COR-L47 (cell line): ENCODE results near the gene ANO7.

ENCODE experiments used
- DNase-seq: peaks from one replicate; lab custom pipeline; 2025; lab: John Stamatoyannopoulos, UW

The ANO7 gene, protein sequence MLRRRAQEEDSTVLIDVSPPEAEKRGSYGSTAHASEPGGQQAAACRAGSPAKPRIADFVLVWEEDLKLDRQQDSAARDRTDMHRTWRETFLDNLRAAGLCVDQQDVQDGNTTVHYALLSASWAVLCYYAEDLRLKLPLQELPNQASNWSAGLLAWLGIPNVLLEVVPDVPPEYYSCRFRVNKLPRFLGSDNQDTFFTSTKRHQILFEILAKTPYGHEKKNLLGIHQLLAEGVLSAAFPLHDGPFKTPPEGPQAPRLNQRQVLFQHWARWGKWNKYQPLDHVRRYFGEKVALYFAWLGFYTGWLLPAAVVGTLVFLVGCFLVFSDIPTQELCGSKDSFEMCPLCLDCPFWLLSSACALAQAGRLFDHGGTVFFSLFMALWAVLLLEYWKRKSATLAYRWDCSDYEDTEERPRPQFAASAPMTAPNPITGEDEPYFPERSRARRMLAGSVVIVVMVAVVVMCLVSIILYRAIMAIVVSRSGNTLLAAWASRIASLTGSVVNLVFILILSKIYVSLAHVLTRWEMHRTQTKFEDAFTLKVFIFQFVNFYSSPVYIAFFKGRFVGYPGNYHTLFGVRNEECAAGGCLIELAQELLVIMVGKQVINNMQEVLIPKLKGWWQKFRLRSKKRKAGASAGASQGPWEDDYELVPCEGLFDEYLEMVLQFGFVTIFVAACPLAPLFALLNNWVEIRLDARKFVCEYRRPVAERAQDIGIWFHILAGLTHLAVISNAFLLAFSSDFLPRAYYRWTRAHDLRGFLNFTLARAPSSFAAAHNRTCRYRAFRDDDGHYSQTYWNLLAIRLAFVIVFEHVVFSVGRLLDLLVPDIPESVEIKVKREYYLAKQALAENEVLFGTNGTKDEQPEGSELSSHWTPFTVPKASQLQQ

DNA sequence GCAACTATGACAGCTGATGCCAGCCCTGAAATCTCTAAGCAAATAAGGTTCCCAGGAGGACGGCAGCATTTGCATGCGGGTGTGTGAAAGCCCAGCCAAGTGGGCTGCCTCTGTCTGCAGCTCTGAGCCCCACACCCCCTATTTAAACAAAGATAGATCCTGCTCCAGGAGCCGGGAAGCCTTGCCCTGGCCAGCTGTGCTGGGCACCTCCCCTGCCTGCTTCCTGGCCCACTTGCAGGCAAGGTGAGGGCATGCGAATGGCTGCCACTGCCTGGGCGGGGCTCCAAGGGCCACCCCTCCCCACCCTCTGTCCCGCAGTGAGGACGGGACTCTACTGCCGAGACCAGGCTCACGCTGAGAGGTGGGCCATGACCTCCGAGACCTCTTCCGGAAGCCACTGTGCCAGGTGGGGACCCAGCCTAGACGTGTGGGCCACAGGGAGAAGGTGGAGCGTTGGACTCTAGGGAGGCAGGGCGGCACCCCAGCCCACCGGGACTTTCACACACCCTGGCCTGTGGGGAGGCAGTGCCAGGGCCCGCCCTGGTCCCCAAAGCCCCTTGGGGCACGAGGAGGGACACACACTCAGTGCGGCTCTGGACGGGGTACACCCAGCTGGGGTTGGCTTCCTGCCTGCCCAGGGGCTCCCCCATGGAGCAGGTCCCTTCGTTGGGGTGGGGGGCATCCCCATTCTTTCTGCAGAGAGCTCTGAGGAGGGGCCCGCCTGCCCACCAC is at the start of gene ANO7:
ANO7 (plus strand) TSS at position 317 of the 732 bp plus-strand sequence. CDS start 1,387 bp downstream, outside the sequence.
- no peak for DNase-seq

DNA sequence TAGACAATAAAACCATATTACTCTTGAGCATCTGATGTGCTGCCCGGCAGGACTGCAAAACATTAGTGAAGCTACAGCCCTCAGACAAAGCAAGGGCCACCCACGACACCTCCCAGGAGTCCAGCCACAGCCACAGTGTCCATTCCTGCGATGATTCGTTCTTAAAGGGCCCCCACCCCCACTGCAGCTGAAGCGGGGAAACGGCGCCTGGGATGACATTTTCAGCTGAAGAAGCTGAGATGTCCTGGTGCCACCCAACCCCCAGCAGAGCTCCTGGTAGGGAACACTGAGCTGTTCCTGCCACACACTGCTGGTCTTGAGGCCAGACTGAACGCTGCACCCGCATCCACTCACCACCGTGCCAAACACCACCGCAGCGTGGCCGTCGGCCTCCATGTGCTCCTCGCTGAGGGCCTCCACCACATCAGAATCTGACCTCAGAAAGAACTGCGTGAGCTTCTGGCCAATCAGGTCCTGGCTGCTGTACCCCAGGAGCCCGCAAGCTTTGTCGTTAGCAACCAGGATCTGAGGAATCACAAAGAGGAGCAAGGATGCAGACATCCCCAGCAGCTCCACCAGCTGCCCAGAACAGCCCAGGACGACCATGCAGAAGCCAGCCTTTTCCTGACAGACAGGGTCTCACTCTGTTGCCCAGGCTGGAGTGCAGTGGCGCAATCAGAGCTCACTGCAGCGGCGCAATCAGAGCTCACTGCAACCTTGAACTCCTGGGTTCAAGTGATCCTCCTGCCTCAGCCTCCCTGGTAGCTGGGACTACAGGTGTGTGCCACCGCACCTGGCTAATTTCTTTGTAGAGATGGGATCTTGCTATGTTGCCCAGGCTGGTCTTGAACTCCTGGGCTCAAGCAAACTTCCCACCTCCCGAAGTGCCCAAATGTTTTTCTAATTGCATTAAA is 48.7 kb upstream of the ANO7 start:
- DNase-seq, result no peak

DNA sequence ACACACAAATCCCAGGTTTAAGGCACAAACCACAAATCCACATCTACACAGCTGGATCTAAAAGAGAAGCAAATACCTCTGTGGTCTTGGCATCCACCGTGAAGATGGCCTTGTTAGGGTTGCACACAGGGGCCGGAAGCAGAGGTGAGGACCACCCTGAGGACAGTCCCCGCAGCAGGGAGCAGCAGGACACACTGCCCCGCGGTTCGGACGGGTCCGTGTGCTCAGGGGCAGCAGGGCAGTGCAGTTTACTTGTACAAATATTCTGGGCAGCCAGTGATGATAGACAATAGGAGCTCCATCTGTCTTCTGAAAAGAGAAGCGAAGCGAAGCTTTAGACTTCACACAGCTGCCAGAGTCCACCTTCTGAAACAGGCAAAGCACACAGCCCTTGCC is 48.0 kb upstream of the ANO7 start:
- DNase-seq, result no peak

DNA sequence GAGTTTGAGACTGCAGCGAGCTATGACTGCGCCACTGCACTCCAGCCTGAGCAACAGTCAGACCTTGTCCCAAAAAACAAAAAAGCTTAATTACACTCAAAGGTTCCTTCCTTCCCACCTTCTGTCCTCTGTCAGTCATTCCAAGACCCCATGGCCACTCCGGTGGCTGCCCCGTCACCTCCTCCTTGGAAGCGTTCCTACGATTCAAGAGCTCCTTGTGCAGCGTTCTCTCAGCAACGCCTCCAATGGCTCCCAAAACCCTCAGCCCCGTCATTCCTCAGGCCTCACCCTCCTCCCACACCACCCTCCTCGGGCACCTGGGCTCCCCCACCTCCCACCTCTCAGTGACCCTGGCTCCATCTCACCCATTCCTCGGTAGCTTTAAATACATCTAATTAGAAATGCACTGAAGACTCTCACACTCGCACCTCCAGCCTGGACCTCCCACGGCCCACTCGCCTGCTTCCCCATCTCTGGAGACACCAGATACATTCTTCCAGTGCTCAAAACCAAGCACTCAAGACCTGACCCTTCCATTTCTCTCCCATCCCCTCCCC is 47.2 kb upstream of the ANO7 start:
- DNase-seq, result no peak

DNA sequence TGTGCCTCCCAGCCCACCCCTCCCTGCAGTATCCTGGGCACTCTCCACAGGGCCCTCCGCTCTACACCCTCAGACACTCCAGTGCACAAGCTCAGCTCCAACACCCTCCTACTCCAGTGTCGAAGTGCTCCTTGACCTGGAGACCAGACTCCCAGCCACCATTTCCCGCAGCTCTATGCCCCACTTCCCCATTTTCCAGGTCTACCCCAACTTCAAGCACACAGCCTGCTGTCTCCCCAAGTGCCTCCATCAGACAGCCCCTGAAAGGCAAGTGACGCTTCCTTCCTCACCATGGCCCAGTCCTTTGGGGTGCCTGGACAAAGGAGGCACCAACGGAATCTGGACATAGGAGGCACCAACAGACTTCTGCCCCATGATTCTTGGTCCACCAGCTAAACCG is 46.4 kb upstream of the ANO7 start:
- DNase-seq, result no peak

DNA sequence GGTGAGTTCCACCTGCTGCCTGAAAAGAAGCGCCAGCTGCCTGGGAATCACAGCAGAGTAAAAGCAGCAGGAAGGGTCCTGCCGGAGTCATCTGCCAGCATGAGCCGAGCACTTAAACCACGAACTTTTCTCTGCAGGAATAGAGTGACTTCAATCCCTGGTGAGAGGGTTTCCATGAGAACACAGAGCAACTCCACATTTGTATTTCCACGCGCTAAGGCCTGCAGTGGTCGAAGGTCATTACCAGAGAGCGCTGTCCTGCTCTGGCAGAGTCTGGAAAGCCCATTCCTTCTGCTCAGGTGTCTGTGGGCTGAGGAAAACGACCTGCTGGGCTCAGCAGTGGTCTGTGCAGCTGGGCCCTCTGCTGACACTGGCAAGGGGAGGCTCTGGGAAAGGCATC is 45.9 kb upstream of the ANO7 start:
- DNase-seq, result no peak

DNA sequence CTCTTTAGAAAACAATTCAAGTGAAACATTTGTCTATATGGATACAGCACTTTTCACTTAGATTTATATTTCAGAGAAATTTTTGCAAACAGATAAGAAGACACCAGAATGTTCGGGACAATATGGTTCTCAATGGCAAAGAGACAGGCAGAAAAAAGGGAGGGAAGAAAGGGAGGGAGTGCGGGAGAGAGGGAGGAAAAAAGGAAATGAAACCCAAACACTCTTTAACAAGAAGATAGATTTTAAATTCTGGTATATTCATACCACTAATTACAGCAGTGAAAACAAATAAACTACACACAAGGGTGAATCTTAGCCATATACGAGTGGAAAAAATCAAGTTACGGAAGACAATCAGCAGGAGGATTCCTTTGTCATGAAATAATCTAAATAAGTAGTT is 42.2 kb upstream of the ANO7 start:
- DNase-seq, result no peak

DNA sequence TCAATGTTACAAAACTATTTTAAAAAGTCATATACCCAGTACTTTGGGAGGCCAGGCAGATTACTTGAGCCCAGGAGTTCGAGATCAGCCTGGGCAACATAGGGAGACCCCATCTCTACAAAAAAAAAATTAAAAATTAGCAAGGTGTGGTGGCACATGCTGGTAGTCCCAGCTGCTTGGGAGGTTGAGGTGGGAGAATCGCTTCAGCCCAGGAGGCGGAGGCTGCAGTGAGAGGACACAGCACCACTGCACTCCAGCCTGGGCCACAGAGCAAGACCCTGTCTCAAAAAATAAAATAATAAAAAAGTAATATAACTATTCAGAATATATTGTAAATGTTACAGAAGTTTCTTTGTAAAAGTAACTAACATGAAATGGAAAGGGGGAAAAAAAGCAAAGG is 41.1 kb upstream of the ANO7 start:
- no peak for DNase-seq

DNA sequence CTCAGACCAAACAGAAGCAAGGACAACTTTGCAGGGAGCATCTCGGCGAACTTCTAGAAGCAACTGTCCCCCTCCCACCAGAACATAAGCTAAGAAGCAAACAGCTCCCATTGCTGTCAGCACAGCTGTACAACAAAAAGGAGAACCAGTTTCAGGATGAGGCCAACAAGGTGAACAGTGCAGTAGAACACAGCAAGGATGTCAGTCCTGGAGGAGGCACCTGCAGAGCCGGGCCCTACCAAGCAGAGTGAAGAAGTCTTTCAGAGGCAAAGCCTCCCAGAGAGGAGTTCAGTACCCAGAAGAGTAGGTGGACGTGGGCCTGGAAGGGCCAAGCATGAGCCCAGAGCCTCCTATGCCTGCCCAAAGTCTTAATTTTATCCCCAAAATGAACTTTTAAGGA is 40.2 kb upstream of the ANO7 start:
- DNase-seq, result no peak

DNA sequence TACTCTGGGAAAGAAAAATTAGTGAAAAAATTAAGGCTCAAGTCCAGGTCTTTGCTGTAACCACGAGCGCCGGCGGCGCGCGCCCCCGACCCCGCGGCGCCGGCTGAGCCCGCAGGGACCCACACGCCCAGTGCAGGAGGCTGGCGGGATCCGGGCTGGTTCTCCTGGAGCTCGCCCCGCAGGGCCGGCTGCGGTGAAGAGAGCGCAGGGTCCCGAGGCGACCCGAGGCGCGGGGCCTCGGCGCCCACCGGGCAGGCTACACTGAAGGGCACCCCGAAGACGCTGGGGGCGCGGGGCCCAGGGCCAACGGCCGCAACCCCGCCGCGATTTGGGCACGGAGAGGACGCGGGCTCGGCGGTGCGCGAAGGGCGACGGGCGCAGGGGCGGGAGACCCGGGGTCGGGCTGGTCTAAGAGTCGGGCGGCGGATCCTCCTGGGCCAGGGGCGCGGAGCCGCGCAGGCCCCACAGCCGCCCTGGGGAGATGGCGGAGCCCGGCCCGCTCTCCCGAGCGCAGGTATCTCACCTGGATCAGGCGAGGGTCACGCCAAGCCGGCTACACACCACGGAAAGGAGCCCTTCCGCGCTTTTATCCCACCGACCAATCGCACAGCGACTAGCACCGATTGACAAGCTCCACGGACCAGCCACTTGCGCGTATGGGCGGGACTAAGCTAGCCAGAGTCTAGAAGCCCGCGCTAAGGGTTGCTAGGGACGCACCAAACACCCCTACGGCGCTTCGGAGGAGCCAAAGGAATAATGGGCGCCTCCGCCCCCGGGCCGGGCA is 39.4 kb upstream of the ANO7 start, which contains the start of gene PASK:
PASK (minus strand) TSS at position 582 of the 784 bp plus-strand sequence. CDS start 6,440 bp downstream, outside the sequence.
- peak; percentile 89 for DNase-seq

DNA sequence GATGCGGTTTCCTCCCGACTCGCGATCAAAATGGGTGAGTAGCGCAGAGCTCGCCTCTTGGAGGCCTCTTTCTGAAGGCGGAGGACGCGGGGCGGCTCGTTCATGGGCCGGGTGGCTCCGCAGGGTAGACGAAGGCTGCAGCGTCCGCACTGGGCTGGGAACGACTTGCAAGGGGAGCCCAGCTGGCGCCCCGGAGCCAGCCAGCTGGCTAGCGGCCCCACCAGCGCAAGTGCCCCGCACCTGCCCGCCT is 38.9 kb upstream of the ANO7 start:
- no peak for DNase-seq

DNA sequence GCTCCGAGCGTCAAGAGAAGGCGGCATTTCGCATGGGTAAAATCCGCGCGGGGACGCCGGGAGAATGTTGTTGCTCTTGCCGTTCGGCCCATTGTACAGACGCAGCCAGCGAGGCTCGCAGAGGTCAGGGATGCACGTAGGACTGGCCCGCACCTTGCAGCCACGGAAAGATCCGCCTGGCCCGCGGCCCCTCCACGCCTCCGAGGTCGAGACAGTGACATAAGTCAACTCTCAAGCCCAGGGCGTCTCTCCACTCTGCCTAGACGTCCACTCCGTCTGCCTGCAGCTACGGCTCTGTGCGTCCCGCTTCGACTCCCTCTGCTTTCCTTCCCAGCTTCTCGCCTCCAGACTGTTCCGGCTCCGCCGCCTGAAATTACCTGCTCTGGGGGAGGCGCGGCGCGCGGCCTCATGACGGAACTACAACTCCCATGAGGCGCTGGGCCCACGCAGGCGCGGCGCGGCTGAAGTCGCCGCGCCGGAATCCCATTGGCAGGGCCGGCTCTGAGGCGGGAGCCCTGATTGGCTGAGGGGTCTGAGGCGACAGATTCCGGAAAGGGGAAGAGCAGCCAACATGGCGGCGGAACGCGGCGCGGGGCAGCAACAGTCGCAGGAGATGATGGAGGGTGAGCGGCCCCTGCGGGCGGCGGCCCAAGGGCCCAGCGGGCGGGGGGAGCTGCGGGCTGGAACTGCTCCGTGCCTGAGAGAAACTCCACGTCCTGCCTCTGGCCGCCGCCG is 38.4 kb upstream of the ANO7 start, which contains the start of gene PPP1R7:
PPP1R7 (plus strand) TSS at position 543 of the 735 bp plus-strand sequence; CDS start at position 572, 29 bp downstream.
- DNase-seq, result peak; percentile 83

DNA sequence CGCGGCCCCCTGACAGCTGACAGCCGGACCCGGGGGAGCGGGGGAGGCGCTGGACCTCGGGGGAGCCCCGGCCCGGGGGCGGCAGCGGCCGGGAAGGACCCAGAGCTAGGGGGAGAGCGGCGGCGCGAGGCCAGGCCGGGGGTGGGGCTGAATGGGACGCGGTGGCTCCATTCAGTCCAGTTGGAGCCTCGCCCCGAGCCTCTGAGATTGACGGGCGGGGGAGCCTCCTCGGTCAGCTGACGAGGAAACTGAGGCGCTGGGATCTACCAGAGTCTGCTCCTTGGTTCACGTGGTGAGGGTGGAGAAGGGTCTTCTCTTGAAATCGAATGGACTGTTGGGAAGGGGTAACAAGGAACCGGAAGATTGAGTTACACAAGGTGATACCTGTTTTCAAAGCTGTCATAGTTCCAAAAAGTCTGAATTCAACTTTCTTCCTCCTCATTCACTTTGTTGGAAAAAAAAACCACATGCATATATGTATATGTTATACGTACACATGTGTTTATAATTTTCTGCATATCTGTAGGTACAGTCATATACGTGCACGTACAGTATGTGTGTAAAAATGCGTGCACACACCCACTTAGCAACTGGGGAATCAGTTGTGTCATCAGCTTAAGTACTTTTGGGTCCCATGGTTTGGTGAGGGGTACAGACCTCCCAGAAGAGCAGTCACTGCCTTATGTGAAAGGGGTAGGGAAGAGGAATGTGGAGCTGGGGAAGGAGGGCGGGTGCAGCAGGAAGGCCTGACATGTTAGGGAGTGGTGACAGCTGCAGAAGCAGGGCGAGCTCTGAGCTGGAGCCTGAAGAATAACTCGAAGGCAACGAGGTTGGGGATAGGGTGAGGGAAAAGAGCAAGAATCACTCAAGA is 37.6 kb upstream of the ANO7 start:
- DNase-seq, result no peak

DNA sequence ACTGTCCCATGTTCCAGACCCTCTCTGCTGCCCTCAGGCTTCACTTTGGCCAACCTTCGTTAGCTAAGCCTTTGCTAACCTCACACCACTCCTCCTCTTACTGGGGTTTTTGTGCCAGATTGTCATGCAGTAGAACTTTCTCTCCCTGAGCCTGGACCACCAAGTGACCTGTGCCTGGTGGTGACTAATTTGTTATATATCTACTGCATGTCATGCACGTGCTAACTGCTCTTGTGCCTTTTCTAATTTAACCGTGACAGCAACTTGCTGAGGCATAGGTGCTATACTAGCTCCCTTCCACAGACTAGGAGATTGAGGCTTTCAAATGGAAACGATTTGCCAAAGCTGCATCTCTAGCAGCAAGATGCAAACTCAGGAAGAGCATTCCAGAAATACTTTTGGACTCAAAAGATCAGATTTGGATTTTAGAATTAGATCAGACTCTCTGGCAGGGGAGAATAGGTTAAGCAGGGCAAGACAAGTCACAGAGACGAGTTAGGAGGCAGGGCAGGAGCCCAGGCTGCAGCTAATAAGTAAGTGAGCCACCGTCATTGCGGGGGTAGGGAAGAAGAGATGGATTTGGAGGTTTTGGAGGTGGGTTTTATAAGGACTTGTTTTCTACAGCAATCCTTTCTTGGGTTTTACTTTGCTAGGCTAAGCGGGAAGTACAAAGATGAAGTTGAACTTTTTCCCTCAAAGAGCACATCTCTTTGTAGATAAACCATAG is 36.4 kb upstream of the ANO7 start:
- no peak for DNase-seq

DNA sequence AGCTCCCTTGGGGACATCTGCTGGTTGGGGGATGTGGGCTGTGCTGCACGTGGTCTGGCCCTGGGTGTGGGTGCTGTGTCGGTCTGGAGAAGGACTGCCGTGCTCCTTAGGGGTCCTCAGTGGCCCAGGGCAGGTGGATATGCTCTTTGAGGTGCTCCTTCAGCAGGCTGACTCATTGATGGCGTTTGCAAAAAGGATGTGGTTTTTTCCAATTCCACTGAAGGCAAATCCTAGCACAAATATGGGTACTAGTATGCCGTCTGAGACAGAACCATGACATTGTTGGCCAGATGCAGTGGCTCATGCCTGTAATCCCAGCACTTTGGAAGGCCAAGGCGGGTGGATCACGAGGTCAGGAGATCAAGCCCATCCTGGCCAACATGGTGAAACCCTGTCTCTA is 34.9 kb upstream of the ANO7 start:
- DNase-seq, result no peak

DNA sequence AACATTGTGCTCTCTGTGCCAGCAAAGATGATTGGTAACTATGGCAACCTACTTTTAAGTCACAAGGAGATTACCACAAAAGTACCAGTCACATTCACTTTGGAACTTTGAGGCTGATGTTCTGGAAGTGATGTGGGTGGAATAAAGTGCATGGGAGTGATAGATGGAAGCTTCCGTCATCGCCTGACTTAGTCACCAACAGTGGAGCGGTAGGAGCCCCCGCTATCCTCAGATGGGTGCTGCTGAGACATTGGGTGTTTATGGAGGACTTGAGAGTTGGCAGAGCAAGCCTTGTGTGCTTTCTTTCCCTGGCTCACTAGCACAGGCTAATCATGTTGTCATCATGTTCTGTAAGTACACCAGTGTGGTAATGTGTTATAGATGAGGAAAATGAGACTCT is 33.6 kb upstream of the ANO7 start:
- no peak for DNase-seq

DNA sequence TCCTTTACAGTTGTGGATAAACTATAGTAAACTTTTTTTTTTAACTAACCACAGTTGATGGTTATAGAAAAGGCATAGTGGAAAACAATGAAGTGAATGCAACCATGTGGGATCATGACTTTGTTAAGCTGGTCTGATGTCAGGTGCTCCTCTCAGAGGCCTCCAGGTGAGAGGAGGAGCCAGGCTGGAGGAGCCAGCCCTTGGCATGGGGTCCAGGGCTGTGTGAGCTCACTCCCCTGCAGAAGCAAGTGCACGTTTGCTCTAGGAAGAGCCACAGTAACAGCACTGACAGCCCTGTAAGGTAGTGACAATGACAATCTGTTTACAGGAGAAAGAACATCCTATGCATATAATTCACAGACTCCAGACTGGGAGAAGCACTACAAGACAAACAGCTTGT is 32.5 kb upstream of the ANO7 start:
- no peak for DNase-seq

DNA sequence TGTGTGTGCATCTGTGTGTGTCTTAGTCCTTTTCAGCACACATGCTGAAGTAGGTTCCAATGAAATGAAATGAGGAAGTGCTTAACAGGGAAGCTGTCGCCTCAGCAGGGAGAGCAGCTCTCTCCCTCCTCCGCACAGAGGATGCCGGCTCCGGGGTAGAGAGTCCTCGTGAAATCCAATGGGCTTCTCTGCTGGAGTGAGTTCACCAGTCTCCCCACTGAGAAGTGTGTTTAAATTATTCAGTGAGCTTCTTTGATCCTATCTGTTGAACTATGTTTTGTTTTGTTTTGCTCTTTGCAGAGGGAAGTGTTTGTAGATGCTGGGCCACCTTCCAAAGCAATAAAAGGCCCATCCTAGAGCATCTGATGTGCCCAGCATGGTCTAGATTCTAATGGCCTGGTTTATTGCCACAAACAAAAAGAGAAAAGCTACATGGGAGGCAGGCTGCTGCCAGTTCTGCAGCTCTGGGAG is 31.5 kb upstream of the ANO7 start:
- peak; percentile 66 for DNase-seq
